GM18508 (cell line): Measurements from ENCODE around the gene SHROOM3.

Source experiments
- ATAC-seq: cut with Tn5 transposase; IDR thresholded peaks from one replicate; pipeline ENCODE4 v1.9.1; 2021; ENCODE audit warnings: moderate number of reproducible peaks; ENCODE audit not compliant: insufficient read depth, unreplicated experiment

The SHROOM3 gene

GRCh38 chr4:76535603-76536372 is 100.8 kb downstream of the SHROOM3 start:
- no peak for ATAC-seq

GRCh38 chr4:76536373-76536689 is 101.3 kb downstream of the SHROOM3 start:
- no peak for ATAC-seq

GRCh38 chr4:76538296-76538695 is 103.3 kb downstream of the SHROOM3 start:
- no peak for ATAC-seq

GRCh38 chr4:76539979-76540378 is 105.0 kb downstream of the SHROOM3 start:
- ATAC-seq, result no peak

GRCh38 chr4:76540486-76540885 is 105.5 kb downstream of the SHROOM3 start:
- ATAC-seq, result no peak

GRCh38 chr4:76543378-76543777 is 108.3 kb downstream of the SHROOM3 start:
- no peak for ATAC-seq

- ATAC-seq, result no peak
Observed at GRCh38 chr4:76544725-76545124, 109.7 kb downstream of the SHROOM3 start.

- ATAC-seq, result no peak
Observed at GRCh38 chr4:76545226-76545884, 110.3 kb downstream of the SHROOM3 start.

GRCh38 chr4:76546327-76546726 is 111.3 kb downstream of the SHROOM3 start:
- ATAC-seq, result no peak

GRCh38 chr4:76546759-76547742 is 112.0 kb downstream of the SHROOM3 start:
- ATAC-seq, result no peak

- no peak for ATAC-seq
Observed at GRCh38 chr4:76548704-76549103, 113.7 kb downstream of the SHROOM3 start.

GRCh38 chr4:76549765-76550164 is 114.7 kb downstream of the SHROOM3 start:
- ATAC-seq, result no peak

- no peak for ATAC-seq
Observed at GRCh38 chr4:76550966-76551780, 116.1 kb downstream of the SHROOM3 start.

- no peak for ATAC-seq
Observed at GRCh38 chr4:76554630-76555029, 119.6 kb downstream of the SHROOM3 start.

- ATAC-seq, result no peak
Observed at GRCh38 chr4:76556452-76556851, 121.4 kb downstream of the SHROOM3 start.

GRCh38 chr4:76558396-76559235 is 123.6 kb downstream of the SHROOM3 start:
- no peak for ATAC-seq

- no peak for ATAC-seq
Observed at GRCh38 chr4:76559236-76560071, 124.4 kb downstream of the SHROOM3 start.

GRCh38 chr4:76562161-76562560 is 127.1 kb downstream of the SHROOM3 start:
- no peak for ATAC-seq
